ENCODE measurements around the gene SH3BGRL2.

Gene SH3BGRL2

GRCh38 chr6:79712616-79713135 is 81.5 kb downstream of the SH3BGRL2 start:
- POLR2A ChIA-PET: no interaction called here
- TF ChIP-seq SP1 (IDR thresholded peaks at IDR 0.05) (no peak), HDGF (IDR thresholded peaks at IDR 0.05; ENCODE audit: borderline replicate concordance) (no peak), CTBP1 (IDR thresholded peaks at IDR 0.05; ENCODE audit: borderline replicate concordance) (no peak), BHLHE40 (IDR thresholded peaks at IDR 0.05; ENCODE audit: borderline replicate concordance) (no peak), ELF4 (IDR thresholded peaks at IDR 0.05) (no peak), FOXA1 (IDR thresholded peaks at IDR 0.05) (no peak)
- CTCF ChIA-PET: interaction anchor here (1.0 kb wide), 1 partner anchor 176 kb away, joined by 3 read pairs; the partner anchor contains the start of gene LCA5
- no peak for DNase-seq (ENCODE audit: extremely low spot score)

- ChIA-PET POLR2A (no interaction called here), CTCF (interaction anchor here (0.5 to 1.3 kb wide), 7 partner anchors 34 to 286 kb away, joined by 3 to 9 read pairs (median 4); no protein-coding TSS in a partner anchor)
- TF ChIP-seq NFRKB (IDR thresholded peaks at IDR 0.05): no peak
- TF ChIP-seq FOXM1 (IDR thresholded peaks at IDR 0.05; ENCODE audit: borderline replicate concordance): no peak
- TF ChIP-seq ELF4 (IDR thresholded peaks at IDR 0.05): no peak
- TF ChIP-seq PKNOX1 (IDR thresholded peaks at IDR 0.05): no peak
- TF ChIP-seq FOXK2 (IDR thresholded peaks at IDR 0.05): no peak
- no peak for TF ChIP-seq SUZ12 (IDR thresholded peaks at IDR 0.05)
- TF ChIP-seq ZNF384 (IDR thresholded peaks at IDR 0.05): no peak
- TF ChIP-seq TARDBP (IDR thresholded peaks at IDR 0.05): no peak
- no peak for TF ChIP-seq BHLHE40 (IDR thresholded peaks at IDR 0.05; ENCODE audit: borderline replicate concordance)
- no peak for TF ChIP-seq L3MBTL2 (conservative IDR thresholded peaks at IDR 0.05)
- TF ChIP-seq SP1 (IDR thresholded peaks at IDR 0.05): no peak
- TF ChIP-seq ARNT (IDR thresholded peaks at IDR 0.05): no peak
- TF ChIP-seq CTBP1 (IDR thresholded peaks at IDR 0.05; ENCODE audit: borderline replicate concordance): no peak
- no peak for TF ChIP-seq FOXA1 (IDR thresholded peaks at IDR 0.05)
- no peak for TF ChIP-seq HDGF (IDR thresholded peaks at IDR 0.05; ENCODE audit: borderline replicate concordance)
- TF ChIP-seq LEF1 (IDR thresholded peaks at IDR 0.05; ENCODE audit: borderline replicate concordance): no peak
- peak; percentile 54 for DNase-seq (ENCODE audit: extremely low spot score)
Measured at GRCh38 chr6:79713701-79714322, 82.7 kb downstream of the SH3BGRL2 start.

- no peak for TF ChIP-seq FOXM1 (IDR thresholded peaks at IDR 0.05; ENCODE audit: borderline replicate concordance)
- TF ChIP-seq SP1 (IDR thresholded peaks at IDR 0.05): no peak
- TF ChIP-seq NFRKB (IDR thresholded peaks at IDR 0.05): no peak
- TF ChIP-seq LEF1 (IDR thresholded peaks at IDR 0.05; ENCODE audit: borderline replicate concordance): no peak
- TF ChIP-seq SUZ12 (IDR thresholded peaks at IDR 0.05): no peak
- no peak for TF ChIP-seq PKNOX1 (IDR thresholded peaks at IDR 0.05)
- TF ChIP-seq ELF4 (IDR thresholded peaks at IDR 0.05): no peak
- no peak for TF ChIP-seq TARDBP (IDR thresholded peaks at IDR 0.05)
- TF ChIP-seq HDGF (IDR thresholded peaks at IDR 0.05; ENCODE audit: borderline replicate concordance): no peak
- no peak for TF ChIP-seq BHLHE40 (IDR thresholded peaks at IDR 0.05; ENCODE audit: borderline replicate concordance)
- TF ChIP-seq FOXA1 (IDR thresholded peaks at IDR 0.05): no peak
- no peak for TF ChIP-seq ZNF384 (IDR thresholded peaks at IDR 0.05)
- DNase-seq (ENCODE audit: extremely low spot score): no peak
- POLR2A ChIA-PET: no interaction called here
- CTCF ChIA-PET: interaction anchor here (1.2 kb wide), 1 partner anchor 150 kb away, joined by 3 read pairs; no protein-coding TSS in a partner anchor
Measured at GRCh38 chr6:79717989-79718388, 86.9 kb downstream of the SH3BGRL2 start.

- CTCF ChIA-PET: interaction anchor here (1.2 kb wide), 1 partner anchor 150 kb away, joined by 3 read pairs; no protein-coding TSS in a partner anchor
- POLR2A ChIA-PET: no interaction called here
- DNase-seq (ENCODE audit: extremely low spot score): no peak
Measured at GRCh38 chr6:79718509-79719247, 87.5 kb downstream of the SH3BGRL2 start.

More at GRCh38 chr6:79718509-79719247, 87.5 kb downstream of the SH3BGRL2 start:
- no peak for TF ChIP-seq LEF1 (IDR thresholded peaks at IDR 0.05; ENCODE audit: borderline replicate concordance)
- TF ChIP-seq SP1 (IDR thresholded peaks at IDR 0.05): no peak
- TF ChIP-seq TARDBP (IDR thresholded peaks at IDR 0.05): no peak
- TF ChIP-seq PKNOX1 (IDR thresholded peaks at IDR 0.05): no peak
- no peak for TF ChIP-seq ARNT (IDR thresholded peaks at IDR 0.05)
- TF ChIP-seq FOXM1 (IDR thresholded peaks at IDR 0.05; ENCODE audit: borderline replicate concordance): no peak
- TF ChIP-seq ZNF384 (IDR thresholded peaks at IDR 0.05): no peak
- TF ChIP-seq NFRKB (IDR thresholded peaks at IDR 0.05): no peak
- no peak for TF ChIP-seq FOXK2 (IDR thresholded peaks at IDR 0.05)
- TF ChIP-seq BHLHE40 (IDR thresholded peaks at IDR 0.05; ENCODE audit: borderline replicate concordance): no peak
- TF ChIP-seq ELF4 (IDR thresholded peaks at IDR 0.05): no peak
- no peak for TF ChIP-seq HDGF (IDR thresholded peaks at IDR 0.05; ENCODE audit: borderline replicate concordance)
- no peak for TF ChIP-seq FOXA1 (IDR thresholded peaks at IDR 0.05)
